DMS 273 (cell line): ENCODE data around the gene SQSTM1.
"Not testable (repeated sequence)": the region's sequence is repeated elsewhere in the genome, so short reads cannot be mapped to it uniquely, and the experiment has no call there.

Source experiments
- DNase-seq: peaks from one replicate; lab custom pipeline; 2025; ENCODE audit not compliant: unreplicated experiment; lab: John Stamatoyannopoulos, UW

The SQSTM1 gene

GRCh38 chr5:179841621-179842020 is 20.9 kb downstream of the SQSTM1 start:
- no peak for DNase-seq

- no peak for DNase-seq
These were observed 32.4 kb downstream of the SQSTM1 start for GRCh38 chr5:179852993-179853547.

GRCh38 chr5:179854356-179854755 is 33.7 kb downstream of the SQSTM1 start:
- DNase-seq = no peak

- peak; percentile 76 for DNase-seq
These were observed 37.5 kb downstream of the SQSTM1 start for GRCh38 chr5:179858241-179858585.

- peak; percentile 99 for DNase-seq
These were observed 38.1 kb downstream of the SQSTM1 start, which contains the start of gene MRNIP for GRCh38 chr5:179858586-179859427. MRNIP (minus strand) TSS chr5:179858817; CDS start chr5:179858796, 21 bp downstream.

- DNase-seq = no peak
These were observed 39.6 kb downstream of the SQSTM1 start for GRCh38 chr5:179860301-179860700.

GRCh38 chr5:179862296-179862695 is 41.6 kb downstream of the SQSTM1 start:
- DNase-seq = no peak

- DNase-seq = no peak
These were observed 42.2 kb downstream of the SQSTM1 start for GRCh38 chr5:179862891-179863290.

GRCh38 chr5:179863449-179864085 is 42.9 kb downstream of the SQSTM1 start:
- DNase-seq = no peak

GRCh38 chr5:179864686-179865085 is 44.0 kb downstream of the SQSTM1 start:
- no peak for DNase-seq

- no peak for DNase-seq
These were observed 45.0 kb downstream of the SQSTM1 start for GRCh38 chr5:179865491-179866240.

GRCh38 chr5:179866241-179867078 is 45.8 kb downstream of the SQSTM1 start:
- peak; percentile 28 for DNase-seq

GRCh38 chr5:179867079-179867465 is 46.4 kb downstream of the SQSTM1 start:
- no peak for DNase-seq

GRCh38 chr5:179867476-179867875 is 46.8 kb downstream of the SQSTM1 start:
- DNase-seq = no peak

GRCh38 chr5:179868541-179868940 is 47.8 kb downstream of the SQSTM1 start:
- DNase-seq = no peak

- DNase-seq = no peak
These were observed 48.4 kb downstream of the SQSTM1 start for GRCh38 chr5:179869101-179869500.

- no peak for DNase-seq
These were observed 49.1 kb downstream of the SQSTM1 start for GRCh38 chr5:179869641-179870402.

GRCh38 chr5:179870403-179870903 is 49.7 kb downstream of the SQSTM1 start:
- DNase-seq = peak; percentile 85

- no peak for DNase-seq
These were observed 50.2 kb downstream of the SQSTM1 start for GRCh38 chr5:179870952-179871351.

- not testable (repeated sequence) for DNase-seq
These were observed 50.8 kb downstream of the SQSTM1 start for GRCh38 chr5:179871533-179871932.
